AG09319 (cell line): ENCODE measurements around the gene RASAL1.

Source experiments
- DNase-seq: peaks from one replicate; pipeline ENCODE4 v3.0.0-alpha.2; 2010; ENCODE audit warnings: low read depth; ENCODE audit errors: extremely low read depth
- TF ChIP-seq, protein P1 (sequence below): IDR thresholded peaks from 2 replicates; pipeline ENCODE4 v1.5.1; 2011; ENCODE audit warnings: low read depth, mild to moderate bottlenecking, inconsistent platforms, low read length, moderate library complexity

RASAL1 gene

DNA sequence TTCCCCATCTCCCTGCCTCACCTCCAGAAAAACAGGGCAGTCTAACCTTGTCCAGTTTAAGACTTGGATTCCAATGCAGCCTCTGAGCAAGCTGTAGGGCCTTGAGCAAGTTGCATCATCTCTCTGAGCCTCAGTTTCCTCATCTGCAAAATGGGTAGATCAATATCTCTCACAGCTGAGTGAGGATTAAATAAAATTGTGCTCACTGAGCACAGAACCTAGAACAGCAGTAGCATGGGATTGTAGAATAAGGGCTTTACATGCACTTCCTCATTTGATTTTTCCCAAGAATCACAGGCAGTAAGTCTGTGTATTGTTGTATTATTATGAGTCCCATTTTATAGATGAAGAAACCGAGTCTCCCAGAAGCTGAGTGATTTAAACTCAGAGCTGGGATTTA, 77.0 kb downstream of the RASAL1 start:
- DNase-seq, result no peak
- TF ChIP-seq, protein P1, sequence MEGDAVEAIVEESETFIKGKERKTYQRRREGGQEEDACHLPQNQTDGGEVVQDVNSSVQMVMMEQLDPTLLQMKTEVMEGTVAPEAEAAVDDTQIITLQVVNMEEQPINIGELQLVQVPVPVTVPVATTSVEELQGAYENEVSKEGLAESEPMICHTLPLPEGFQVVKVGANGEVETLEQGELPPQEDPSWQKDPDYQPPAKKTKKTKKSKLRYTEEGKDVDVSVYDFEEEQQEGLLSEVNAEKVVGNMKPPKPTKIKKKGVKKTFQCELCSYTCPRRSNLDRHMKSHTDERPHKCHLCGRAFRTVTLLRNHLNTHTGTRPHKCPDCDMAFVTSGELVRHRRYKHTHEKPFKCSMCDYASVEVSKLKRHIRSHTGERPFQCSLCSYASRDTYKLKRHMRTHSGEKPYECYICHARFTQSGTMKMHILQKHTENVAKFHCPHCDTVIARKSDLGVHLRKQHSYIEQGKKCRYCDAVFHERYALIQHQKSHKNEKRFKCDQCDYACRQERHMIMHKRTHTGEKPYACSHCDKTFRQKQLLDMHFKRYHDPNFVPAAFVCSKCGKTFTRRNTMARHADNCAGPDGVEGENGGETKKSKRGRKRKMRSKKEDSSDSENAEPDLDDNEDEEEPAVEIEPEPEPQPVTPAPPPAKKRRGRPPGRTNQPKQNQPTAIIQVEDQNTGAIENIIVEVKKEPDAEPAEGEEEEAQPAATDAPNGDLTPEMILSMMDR, result no peak

DNA sequence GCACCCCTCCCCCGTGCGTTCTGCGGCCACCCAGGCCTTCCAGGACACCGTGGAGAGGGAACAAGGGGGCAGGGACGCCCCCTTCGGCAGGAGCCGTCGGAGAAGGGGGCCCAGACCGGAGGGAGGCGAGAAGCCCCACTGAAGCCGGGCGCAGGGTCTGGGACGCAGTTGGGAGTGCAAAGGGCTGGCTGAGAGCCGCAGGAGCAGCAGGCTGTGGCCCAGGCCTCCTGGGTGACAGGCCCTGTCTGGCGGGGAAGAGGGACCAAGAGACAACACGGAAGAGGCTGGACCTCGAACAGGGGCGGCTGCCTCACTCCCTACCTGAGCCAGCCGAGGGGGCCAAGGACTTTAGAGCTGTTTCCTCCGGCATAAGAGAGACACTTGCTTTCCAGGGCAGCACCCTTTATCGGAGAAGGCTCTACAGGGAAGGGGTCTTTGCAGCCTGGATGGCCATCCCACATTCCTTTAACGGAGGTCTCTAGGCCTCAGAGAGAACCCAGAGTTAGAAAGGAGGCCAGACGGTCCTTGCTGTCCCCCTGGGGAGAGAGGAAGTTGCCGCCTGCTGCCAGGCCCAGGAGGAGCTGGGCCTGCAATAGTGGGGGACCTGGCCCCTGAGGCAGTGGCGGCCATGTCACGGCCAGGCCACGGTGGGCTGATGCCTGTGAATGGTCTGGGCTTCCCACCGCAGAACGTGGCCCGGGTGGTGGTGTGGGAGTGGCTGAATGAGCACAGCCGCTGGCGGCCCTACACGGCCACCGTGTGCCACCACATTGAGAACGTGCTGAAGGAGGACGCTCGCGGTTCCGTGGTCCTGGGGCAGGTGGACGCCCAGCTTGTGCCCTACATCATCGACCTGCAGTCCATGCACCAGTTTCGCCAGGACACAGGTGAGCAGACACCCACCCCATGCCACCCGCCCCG, 77.7 kb downstream of the RASAL1 start:
- TF ChIP-seq, protein P1, result no peak
- DNase-seq, result no peak

DNA sequence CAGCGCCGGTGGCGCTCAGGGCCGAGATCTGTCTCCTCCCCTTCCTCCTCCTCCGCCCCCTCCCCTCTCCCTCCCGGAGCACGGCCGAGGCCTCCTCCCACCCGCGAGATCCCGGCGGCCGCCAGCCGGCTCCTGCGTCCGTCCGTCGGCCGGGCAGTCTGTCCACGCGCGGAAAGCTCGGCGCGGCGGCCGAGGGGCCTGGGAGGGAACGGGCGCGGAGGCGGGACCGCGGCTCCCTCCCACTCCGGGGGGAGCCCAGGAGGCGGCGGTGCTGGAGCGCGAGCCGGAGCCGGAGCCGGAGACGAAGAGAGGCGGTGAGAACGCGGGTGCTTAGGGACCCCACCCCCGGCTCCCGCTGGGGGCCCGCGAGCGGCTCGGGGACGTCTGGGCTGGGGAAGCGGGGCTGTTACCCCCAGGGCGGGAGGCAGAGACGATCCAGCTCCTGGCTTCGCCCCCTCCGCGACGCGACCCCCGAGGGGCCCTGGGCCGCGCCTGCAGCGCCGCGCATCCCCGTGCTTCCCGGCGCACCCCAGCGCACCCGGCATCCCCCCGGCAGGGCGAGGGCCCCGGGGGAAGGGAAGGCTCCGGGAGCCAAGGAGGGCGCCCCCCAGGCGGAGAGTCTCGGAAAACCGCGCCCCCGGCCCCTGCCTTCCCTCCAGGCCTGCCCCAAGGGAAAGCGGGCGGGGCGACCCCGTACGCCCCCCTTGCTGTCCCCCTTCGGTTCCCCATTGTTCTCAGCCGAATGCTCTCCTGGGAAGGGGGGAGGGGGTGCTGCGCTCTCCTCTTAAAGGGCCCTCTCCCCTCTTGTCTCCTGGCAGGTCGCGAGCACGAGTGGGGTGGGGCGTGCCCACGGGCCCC, 78.7 kb downstream of the RASAL1 start, which contains the start of gene DTX1:
Gene DTX1 (plus strand): TSS at position 100 of the 858 bp plus-strand sequence. CDS start 1,463 bp downstream, outside the sequence.
- DNase-seq, result no peak
- TF ChIP-seq, protein P1, result no peak

DNA sequence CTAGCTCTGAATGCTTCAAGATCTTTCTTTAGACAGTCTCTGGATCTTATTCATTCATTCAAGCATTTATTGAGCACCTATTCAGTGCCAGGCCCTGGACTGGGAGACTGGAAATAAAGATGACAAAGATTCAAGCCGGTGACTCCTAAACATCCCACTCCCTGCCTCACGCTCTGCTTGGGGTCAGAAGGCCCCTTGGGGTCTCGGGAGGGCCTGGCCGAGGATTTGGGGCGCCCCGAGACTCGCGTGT, 79.3 kb downstream of the RASAL1 start:
- TF ChIP-seq, protein P1, result no peak
- DNase-seq, result no peak

DNA sequence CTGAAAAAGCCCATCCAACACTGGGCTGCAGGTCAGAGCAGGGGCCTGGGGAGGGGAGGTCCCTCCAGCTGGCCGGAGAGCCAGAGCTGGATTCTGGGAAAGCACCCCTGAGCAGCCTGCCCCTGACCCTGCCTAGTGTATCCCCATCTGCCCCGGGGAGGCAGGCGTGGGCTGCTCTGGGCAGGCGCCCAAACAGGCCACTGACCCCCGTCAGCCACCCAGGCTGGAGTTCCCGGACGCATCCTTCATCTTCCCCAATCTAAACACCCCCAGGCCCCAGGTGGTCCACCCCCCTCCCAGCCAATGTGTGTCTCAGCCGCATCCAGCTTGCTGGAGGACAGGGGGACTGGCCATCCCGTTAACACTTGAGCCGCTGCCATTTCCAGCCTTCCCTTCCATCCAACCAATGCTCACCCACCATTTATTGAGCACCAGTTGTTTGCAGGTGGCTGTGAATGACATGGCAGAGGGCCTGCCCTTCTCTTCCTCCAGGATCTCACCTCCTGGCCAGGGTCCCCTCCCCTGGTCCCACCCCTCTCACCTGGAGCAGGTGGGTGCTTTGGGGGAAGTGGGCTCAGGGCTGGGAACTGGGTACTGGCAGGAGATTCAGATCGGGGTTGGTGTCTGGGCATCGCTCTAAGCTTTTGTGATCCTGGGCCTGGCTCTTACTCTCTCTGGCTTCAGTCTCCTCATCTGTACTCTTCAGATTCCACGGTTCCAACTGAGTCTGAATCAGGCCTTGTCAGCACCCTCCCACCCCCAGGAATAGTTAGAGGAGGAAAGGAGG, 79.8 kb downstream of the RASAL1 start:
- TF ChIP-seq, protein P1, result no peak
- no peak for DNase-seq

DNA sequence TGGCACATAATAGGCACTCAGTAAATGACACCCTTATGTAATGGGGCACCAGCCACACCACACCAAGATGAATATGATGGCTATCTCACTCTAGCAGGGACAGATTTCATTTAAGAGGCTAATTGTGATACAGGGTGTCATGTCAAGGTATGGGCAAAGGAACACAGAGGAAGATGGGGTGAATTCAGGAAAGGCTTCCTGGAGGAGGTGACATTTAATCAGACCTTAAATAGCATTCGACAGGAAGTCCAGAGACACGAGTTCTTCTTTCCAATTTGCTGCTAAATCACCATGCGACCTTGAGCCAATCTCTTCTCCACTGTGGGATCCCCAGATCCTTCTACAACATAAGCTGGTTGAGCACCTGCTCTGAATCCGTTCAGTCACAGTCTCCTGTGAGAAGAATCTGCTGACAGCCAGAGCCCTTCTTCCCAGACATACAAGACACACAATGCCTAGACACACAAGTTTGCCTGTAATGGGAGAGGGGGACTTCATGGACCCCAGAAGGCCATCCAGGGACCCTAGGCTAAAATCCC, 80.5 kb downstream of the RASAL1 start:
- TF ChIP-seq, protein P1, result no peak
- DNase-seq, result no peak
